ENCODE results near the gene SLC51B.
"Not testable (repeated sequence)": the region's sequence is repeated elsewhere in the genome, so short reads cannot be mapped to it uniquely, and the experiment has no call there.

The SLC51B gene

GRCh38 chr15:65044724-65045481 lies at the start of gene SLC51B:
TSS of gene SLC51B (plus strand) at chr15:65045387. CDS start at chr15:65050005, 4,618 bp downstream.
- no peak within 1 kb of the TSS for H3K4me3 ChIP-seq (ENCODE audit: low read depth, low read length)

- no peak overlapping the region for H3K4me3 ChIP-seq (ENCODE audit: low read depth, low read length)
These were observed 48.1 kb upstream of the SLC51B start for GRCh38 chr15:64997066-64997465.

- H3K4me3 ChIP-seq (ENCODE audit: low read depth, low read length): no peak overlapping the region
These were observed 47.3 kb upstream of the SLC51B start for GRCh38 chr15:64997745-64998375.

- H3K4me3 ChIP-seq (ENCODE audit: low read depth, low read length): no peak overlapping the region
These were observed 40.2 kb upstream of the SLC51B start for GRCh38 chr15:65004993-65005392.

GRCh38 chr15:65006876-65007275 lies 38.3 kb upstream of the SLC51B start:
- no peak overlapping the region for H3K4me3 ChIP-seq (ENCODE audit: low read depth, low read length)

GRCh38 chr15:65008983-65009382 lies 36.2 kb upstream of the SLC51B start:
- no peak overlapping the region for H3K4me3 ChIP-seq (ENCODE audit: low read depth, low read length)

GRCh38 chr15:65011198-65011597 lies 34.0 kb upstream of the SLC51B start:
- not testable (repeated sequence) for H3K4me3 ChIP-seq (ENCODE audit: low read depth, low read length)

GRCh38 chr15:65020419-65020818 lies 24.8 kb upstream of the SLC51B start:
- H3K4me3 ChIP-seq (ENCODE audit: low read depth, low read length): no peak overlapping the region

GRCh38 chr15:65021488-65021887 lies 23.7 kb upstream of the SLC51B start:
- H3K4me3 ChIP-seq (ENCODE audit: low read depth, low read length): no peak overlapping the region

- no peak overlapping the region for H3K4me3 ChIP-seq (ENCODE audit: low read depth, low read length)
These were observed 18.4 kb upstream of the SLC51B start for GRCh38 chr15:65026756-65027155.

GRCh38 chr15:65027593-65027992 lies 17.6 kb upstream of the SLC51B start:
- no peak overlapping the region for H3K4me3 ChIP-seq (ENCODE audit: low read depth, low read length)

- H3K4me3 ChIP-seq (ENCODE audit: low read depth, low read length): peak overlapping the region; percentile 87
These were observed 16.8 kb upstream of the SLC51B start for GRCh38 chr15:65028338-65028737.

GRCh38 chr15:65028921-65029735 lies 16.1 kb upstream of the SLC51B start, which contains the start of gene MTFMT:
TSS of gene MTFMT (minus strand) at chr15:65029639. CDS start at chr15:65029613, 26 bp downstream.
- H3K4me3 ChIP-seq (ENCODE audit: low read depth, low read length): peak within 1 kb of the TSS; percentile 87

- H3K4me3 ChIP-seq (ENCODE audit: low read depth, low read length): no peak overlapping the region
These were observed 15.4 kb upstream of the SLC51B start for GRCh38 chr15:65029736-65030208.

- H3K4me3 ChIP-seq (ENCODE audit: low read depth, low read length): no peak overlapping the region
These were observed 12.2 kb upstream of the SLC51B start for GRCh38 chr15:65032801-65033537.

- H3K4me3 ChIP-seq (ENCODE audit: low read depth, low read length): no peak overlapping the region
These were observed 11.4 kb upstream of the SLC51B start for GRCh38 chr15:65033659-65034269.

GRCh38 chr15:65034719-65035118 lies 10.5 kb upstream of the SLC51B start:
- no peak overlapping the region for H3K4me3 ChIP-seq (ENCODE audit: low read depth, low read length)

- no peak overlapping the region for H3K4me3 ChIP-seq (ENCODE audit: low read depth, low read length)
These were observed 7.9 kb upstream of the SLC51B start for GRCh38 chr15:65037309-65037708.

- H3K4me3 ChIP-seq (ENCODE audit: low read depth, low read length): no peak overlapping the region
These were observed 6.8 kb upstream of the SLC51B start for GRCh38 chr15:65038428-65038827.

GRCh38 chr15:65038836-65039235 lies 6.4 kb upstream of the SLC51B start:
- H3K4me3 ChIP-seq (ENCODE audit: low read depth, low read length): no peak overlapping the region
